Left renal pelvis (tissue), 4 donors: Measurements from ENCODE around the gene STIMATE. TPM values are rescaled to one million over a fixed set of nuclear protein-coding genes. Genes with fewer than 3 reads are reported as not detected.

ENCODE experiments used
- DNase-seq, 4 donors: peaks; one replicate each; pipeline ENCODE4 v3.0.0-alpha.2; 2013; ENCODE audit warnings: low read depth in 4 of 4, low spot score in 3 of 4
- polyA plus RNA-seq, 4 donors: library from polyadenylated mRNA; unstranded; fragments of 120-200 nt; gene quantifications; one replicate each; pipeline ENCODE4 v1.2.1, GENCODE V29; 2013; ENCODE audit not compliant: insufficient read length in 4 of 4

STIMATE gene
- polyA plus RNA-seq, 4 donors: 12.5 to 18.0 (median 13.9) TPM

DNA sequence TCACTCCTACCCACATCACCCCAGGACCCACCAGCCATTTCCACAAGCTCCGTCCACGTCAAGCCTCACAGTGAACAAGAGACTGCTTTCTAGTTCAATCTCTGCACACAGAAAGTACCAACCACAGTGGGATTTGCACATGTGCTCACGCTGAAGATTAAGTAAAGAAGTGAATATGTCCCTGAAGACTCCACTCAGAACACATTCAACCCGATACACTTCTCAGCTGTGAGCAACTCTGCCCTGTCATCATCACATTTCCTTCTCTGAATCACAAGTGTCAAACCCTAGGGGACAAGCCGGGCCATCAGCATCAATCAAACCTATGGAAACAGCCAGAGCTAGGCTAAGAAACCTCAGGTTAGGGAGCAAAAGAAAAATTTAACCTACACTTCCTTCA lies 1.9 kb downstream of the STIMATE start:
- no peak for DNase-seq

GRCh38 chr3:52894756-52895155 lies 2.6 kb downstream of the STIMATE start:
- no peak for DNase-seq

GRCh38 chr3:52893723-52894122 lies 3.6 kb downstream of the STIMATE start:
- no peak for DNase-seq

DNA sequence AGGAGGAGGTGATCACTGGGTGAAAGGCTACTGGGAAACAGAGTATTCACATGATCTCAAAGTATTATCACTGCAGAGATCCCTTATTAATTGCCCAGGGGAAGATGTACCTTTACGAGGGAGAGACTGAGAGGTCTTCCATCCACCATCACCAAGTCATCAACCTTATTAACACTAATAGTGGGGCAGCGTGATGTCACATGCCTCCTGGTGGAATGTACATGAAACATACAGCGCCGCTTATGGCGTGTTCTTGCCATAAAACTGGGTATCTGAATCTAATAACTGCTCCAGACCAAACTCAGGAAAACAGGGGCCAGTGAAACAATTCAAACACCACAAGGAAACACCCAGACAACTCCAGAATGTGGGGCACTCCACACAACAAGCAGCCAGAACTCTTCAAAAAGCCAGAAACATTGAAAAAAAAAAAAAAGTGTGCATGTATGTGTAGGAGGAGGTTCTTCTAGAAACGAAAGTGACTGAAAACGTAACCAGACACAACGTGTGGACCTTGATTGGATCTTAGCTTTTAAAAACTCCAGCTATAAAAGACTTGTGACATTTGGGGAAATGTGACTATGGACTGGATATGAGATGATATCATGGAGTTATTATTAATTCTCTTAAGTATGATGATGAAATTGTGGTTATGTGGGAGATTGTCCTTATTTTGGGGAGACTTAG lies 4.6 kb downstream of the STIMATE start:
- no peak for DNase-seq

DNA sequence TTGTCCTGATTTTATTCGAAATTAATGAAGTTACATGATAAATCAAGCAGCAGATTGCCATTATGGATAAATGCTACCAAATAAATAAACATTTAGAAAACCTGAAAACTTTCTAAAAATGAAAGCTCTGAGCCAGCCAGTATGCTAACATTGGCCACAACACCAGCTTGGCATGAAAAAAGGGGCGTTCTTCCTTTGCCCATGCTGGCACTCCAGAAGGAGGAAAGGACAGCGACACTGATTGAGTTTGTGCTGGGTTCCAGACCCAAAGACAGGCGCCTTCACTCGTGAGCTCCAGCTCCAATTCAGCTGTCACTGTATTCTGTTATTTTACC lies 5.1 kb downstream of the STIMATE start:
- no peak for DNase-seq

DNA sequence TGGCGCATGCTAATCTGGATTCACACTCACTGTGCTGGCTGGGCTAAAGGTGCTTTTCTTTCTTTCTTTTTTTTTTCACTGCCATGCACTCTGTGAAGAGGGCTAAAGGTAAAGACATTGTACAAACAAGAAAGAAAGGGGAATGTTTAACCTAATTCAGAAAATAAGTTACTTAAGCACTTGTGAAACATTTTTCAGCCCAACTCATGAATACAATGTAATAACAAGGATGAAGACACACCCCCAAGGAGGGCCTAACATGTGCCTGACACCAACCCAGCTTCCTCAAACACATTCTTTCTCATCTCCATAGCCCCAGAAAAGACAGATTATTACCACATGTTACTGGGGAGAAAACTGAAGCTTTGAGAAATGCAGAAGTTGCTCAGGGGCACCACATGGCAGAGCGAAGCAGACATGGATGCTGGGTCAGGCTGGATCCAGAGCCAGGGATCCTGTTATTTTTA lies 5.7 kb downstream of the STIMATE start:
- no peak for DNase-seq

DNA sequence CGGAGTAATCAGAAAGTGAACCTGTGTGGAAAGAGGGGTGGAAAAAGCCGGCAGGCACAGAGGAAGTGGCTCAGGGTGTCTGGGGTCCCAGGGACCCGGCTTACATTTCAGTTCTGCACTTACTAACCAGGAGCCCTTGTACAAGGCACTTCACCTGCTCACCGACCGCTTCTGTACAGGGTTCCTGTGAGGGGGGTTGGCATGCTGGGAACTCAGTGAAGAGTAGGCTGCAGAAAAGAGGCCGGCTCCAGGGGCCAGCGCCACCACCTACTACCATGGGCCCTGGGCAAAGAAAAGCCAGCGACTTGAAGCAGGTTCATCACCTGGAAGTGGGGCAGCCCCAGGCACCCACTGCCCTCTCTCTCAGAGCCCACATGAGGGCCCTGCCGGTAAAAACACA lies 6.2 kb downstream of the STIMATE start:
- DNase-seq: no peak

- no peak for DNase-seq
Observed at GRCh38 chr3:52890735-52891134, 6.6 kb downstream of the STIMATE start.

DNA sequence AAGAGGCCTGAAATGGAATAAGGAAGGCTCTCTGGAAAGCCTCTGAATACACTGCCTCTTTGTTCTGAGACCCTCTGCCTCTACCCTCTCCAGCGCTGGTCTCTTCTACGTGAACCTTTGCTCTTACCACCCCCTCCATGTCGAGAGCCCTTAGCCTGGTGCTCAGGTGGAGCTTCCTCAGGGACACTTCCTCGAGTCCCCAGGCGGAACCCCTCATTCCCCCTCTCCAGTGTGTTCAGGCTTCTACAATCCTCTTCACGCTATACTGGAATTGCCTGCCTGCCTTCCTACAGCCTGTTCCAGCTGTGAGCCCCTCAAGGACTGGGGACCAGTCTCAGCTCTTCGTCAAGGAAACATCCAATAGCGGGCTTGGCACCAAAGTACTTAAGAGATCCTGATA lies 7.4 kb downstream of the STIMATE start:
- no peak for DNase-seq

DNA sequence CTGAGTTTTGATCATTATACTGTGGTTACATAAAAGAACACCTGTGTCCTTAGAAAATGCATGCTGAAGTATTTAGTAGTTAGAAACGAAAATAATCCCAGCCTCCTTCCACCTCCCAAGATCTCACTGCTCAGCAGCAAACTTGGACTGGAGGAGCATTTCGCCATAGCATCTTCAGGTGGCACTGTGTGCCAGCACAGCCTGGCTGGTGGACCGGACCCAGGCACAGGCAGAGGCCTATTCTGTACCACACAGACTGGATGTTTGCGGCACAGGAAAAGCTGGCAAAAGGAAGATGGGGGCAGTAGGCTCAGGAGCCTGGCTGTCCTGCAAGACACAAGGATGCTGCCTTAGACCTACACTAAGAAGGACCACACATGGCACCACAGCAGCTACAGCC lies 10.2 kb downstream of the STIMATE start:
- no peak for DNase-seq

DNA sequence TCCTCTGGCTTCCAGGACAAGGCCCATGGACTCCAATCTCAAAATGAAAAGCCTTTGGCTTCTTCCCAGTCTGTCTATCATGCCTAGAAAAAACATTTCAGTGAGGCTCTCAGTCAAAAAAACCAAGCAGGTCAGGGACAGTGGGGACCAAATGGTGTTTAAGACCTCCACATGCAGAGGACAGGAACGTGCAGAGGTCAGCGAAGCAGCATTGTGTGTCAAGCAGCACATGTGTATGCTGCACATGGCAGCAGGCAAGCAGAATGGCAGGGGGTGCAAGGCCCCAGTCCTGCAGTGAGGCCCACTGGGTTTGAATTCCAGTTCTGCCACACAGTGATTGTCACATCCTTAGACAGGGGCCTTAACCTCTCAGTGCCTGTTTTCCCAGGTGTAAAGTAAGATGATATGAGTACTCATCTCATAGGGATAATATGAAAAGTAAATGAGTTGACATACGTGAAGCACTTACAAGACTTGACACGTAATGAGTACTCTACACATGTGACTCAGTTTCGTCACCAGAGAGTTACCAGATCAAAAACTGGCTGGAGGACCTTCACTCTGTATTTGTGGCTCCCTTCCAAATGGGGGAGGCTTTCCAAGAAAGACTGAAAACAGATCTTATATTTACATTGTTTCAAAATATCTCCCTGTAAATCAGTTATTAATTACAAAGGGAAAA lies 11.2 kb downstream of the STIMATE start:
- no peak for DNase-seq

- no peak for DNase-seq
Observed at GRCh38 chr3:52882377-52882776, 15.0 kb downstream of the STIMATE start.

DNA sequence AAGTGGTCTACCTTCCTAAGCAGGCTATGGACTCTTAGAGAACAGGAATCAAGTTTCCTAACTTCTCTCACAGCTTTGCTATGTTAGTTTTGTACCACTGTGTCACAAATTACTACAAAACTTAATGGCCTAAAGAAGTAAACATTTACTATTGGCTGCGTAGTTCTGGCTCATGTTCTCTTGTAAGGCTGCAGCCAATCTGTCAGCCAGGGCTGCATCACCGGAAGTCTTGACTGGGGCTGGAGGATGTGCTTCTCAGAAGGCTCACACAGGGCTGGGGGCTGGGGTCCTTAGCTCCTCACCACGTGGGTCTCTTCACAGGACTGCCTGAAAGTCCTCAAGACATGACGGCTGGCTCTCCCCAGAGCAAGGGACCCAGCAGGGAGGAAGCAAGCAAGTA lies 15.5 kb downstream of the STIMATE start:
- no peak for DNase-seq

GRCh38 chr3:52880474-52880873 lies 16.9 kb downstream of the STIMATE start:
- no peak for DNase-seq

- DNase-seq: no peak
Observed at GRCh38 chr3:52880047-52880446, 17.3 kb downstream of the STIMATE start.

GRCh38 chr3:52879581-52879980 lies 17.8 kb downstream of the STIMATE start:
- no peak for DNase-seq

GRCh38 chr3:52879090-52879489 lies 18.3 kb downstream of the STIMATE start:
- DNase-seq: no peak

DNA sequence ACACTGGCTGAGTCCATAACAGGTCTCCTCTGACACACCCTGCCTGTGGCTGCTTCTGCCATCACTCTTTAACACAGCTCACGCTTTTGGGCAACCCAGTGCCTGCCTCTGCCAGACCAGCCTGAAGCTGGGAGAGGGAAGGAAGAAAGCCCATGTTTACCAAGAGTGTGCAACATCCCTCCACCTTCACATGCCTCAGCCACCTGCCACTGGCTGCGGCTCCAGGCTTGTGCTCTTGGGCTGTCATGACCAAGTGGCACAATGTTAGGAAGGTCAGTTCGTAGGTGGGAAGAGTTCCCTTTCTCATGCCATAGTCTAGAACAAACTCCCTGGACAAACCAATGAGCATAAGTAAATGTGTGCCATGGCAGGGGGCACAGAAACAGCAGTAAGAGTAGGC lies 20.3 kb downstream of the STIMATE start:
- DNase-seq: no peak

- DNase-seq: no peak
Observed at GRCh38 chr3:52874864-52875587, 22.3 kb downstream of the STIMATE start.

DNA sequence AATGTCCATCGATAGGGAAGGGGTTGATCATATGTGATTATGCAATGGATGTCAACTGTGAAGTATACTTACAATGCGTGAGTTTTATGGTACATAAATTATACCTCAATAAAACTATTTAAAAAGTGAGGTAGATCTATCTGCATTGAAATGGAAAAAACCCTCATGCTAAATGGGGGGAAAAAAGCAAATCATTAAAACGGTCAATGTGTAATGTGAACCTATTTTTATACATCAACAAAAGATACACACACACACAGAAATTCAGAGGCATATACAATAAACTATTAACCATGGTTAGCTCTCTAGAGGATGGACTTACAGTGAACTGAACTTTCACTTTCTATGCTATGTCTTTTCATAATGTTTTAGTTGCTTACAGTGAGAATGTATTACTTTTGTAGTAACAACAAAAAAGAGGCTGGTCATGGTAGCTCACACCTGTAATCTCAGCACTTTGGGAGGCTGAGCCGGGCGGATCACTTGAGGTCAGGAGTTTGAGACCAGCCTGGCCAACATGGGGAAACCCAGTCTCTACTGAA lies 23.1 kb downstream of the STIMATE start:
- no peak for DNase-seq

- no peak for DNase-seq
Observed at GRCh38 chr3:52873433-52874159, 23.8 kb downstream of the STIMATE start.
